Fibroblast of mammary gland (primary cell): ENCODE data around the gene SART3.

ENCODE experiments used
- DNase-seq: peaks from one replicate; pipeline ENCODE4 v3.0.0-alpha.2; 2010; ENCODE audit warnings: low read depth
- H3K4me3 ChIP-seq: 2 replicates; pipeline ENCODE4 v1.5.1; 2011; ENCODE audit warnings: low read depth, mild to moderate bottlenecking, low read length, moderate library complexity; ENCODE audit not compliant: control insufficient read depth
- CTCF ChIP-seq: conservative IDR thresholded peaks from 2 replicates; pipeline ENCODE4 v1.5.1; 2011; ENCODE audit warnings: low read depth, low read length, inconsistent platforms; ENCODE audit not compliant: control insufficient read depth, insufficient read depth

SART3 gene

DNA sequence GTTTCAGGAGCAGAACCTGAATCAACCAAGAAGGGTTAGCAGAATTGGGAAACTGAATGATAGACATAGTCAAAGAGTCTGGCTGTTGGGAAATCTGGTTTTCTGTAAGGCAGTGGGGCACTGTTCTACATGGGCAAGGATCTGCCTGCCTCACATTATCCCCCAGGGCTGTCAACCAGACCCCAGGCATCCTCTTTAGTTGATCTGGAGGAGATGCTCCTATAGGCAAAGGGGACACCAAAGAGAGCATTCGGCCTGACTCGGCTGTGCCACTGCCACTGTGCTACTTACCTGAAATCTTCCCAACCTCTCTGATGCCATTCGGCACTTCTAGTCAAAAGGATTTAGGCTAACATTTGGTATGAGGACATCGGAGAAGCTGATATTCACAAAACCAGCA, 5.5 kb upstream of the SART3 start:
- no peak overlapping the region for H3K4me3 ChIP-seq
- TF ChIP-seq CTCF, result no peak
- DNase-seq, result no peak

GRCh38 chr12:108565976-108566375, 5.0 kb upstream of the SART3 start:
- TF ChIP-seq CTCF, result no peak
- H3K4me3 ChIP-seq, result no peak overlapping the region
- peak; percentile 89 for DNase-seq

- no peak overlapping the region for H3K4me3 ChIP-seq
- TF ChIP-seq CTCF, result no peak
- DNase-seq, result no peak
These were observed 4.2 kb upstream of the SART3 start for GRCh38 chr12:108565146-108565545.

GRCh38 chr12:108564724-108565123, 3.8 kb upstream of the SART3 start:
- TF ChIP-seq CTCF, result no peak
- H3K4me3 ChIP-seq, result no peak overlapping the region
- DNase-seq, result no peak

DNA sequence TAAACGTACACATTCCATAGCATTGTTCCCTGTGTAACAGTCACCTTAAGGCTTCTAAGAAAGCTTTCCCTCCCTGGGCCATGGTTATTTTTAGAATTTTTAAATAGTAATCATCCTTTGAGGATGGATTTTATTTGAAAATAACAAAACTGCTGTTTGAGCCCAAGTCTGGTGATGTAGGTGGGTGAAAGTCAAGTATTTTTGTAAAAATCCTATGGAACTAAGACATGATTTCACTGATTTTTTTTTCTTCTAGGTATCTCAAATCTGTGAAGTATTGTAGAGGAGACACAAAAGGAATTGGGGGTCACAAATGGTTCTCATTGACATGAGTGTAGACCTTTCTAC, 2.8 kb upstream of the SART3 start:
- peak overlapping the region; percentile 92 for H3K4me3 ChIP-seq
- DNase-seq, result no peak
- TF ChIP-seq CTCF, result no peak

DNA sequence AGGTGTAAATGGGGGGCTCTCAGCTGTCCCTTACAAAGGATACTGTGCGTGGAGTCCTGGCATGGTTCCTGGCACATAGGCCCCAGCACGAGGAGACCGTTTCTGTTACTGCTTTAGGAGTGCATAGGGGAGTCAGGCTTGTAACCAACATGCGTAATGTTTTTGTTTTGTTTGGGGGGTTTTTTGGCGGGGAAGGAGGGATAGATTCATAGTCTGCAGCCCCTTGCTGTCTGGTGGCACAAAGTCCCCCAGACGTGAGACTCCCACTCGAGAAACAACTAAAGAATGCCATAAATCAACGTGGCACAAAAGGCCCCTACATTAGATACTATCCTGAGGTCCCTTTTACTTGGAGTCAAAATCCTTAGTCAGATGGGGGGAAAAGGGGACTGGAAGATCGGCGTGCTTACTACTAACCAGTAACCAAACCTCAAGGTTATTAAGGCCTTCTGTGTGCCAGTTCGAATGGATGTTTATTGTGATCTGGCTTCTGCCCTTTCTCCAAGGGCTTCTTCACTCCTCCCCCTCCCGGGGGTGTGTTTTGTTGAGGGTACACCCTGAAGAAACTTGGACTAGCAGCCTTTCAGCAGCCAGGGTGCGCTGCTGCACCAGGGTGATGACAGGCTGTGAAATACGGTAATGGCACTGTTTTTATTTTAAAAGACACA, 2.3 kb upstream of the SART3 start:
- DNase-seq, result peak; percentile 90
- peak; percentile 96 for TF ChIP-seq CTCF
- H3K4me3 ChIP-seq, result peak overlapping the region; percentile 92

DNA sequence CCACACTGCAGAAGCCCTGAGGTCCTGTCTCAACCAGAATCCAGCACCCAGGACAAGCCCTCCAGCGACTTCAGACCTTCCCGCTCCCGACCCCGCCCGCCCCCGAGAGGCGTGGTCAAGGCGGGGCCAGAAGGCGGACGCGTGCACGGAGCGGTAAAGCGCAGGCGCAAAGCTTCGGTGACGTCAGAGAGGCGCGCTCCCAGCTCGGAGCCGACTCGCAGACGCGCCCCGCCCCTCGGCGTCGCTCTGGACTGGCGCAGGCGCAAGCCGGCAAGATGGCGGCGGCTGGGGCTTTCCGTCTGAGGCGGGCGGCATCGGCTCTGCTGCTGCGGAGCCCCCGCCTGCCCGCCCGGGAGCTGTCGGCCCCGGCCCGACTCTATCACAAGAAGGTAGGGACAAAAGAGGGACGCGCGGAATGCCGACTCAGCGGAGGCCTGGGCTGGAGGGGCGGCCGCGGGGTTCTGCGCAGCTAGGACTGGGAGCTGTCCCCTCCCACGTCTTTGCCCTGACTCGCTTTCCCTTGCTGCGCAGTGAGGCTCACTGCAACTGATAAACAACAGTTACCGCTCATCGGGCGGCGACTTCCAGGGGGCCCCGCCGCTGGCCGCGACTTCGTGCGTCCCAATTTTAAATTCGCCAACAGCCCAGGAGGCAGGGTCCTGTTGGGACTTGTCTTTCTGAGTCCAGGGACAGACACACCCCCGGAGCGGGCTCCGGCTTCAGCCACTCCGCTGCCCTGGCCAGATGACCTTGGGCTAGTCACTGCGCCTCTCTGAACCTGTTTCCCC, 1.6 kb upstream of the SART3 start, which contains the start of gene ISCU:
Gene ISCU (plus strand): TSS at position 249 of the 788 bp plus-strand sequence. CDS start 27 bp downstream, at position 276.
- no peak for TF ChIP-seq CTCF

More for the DNA sequence above, 1.6 kb upstream of the SART3 start, which contains the start of gene ISCU:
- H3K4me3 ChIP-seq, result peak within 1 kb of the TSS; percentile 92
- peak; percentile 96 for DNase-seq
